Fibroblast of the aortic adventitia (primary cell): ENCODE measurements around the gene PCSK6. TPM values are rescaled to one million over a fixed set of nuclear protein-coding genes. Genes with fewer than 3 reads are reported as not detected.

Experiments used
- DNase-seq: peaks from one replicate; pipeline ENCODE4 v3.0.0-alpha.2; 2010; ENCODE audit warnings: low read depth
- H3K4me3 ChIP-seq: 2 replicates; pipeline ENCODE4 v1.5.1; 2011; ENCODE audit warnings: low read depth, mild to moderate bottlenecking, control low read depth, low read length, moderate library complexity
- CTCF ChIP-seq: IDR thresholded peaks from 2 replicates; pipeline ENCODE4 v1.5.1; 2011; ENCODE audit warnings: mild to moderate bottlenecking, low read length, control low read depth, inconsistent platforms; ENCODE audit not compliant: insufficient read depth
- total RNA-seq: library from RNA; depleted of rRNA; stranded (reverse); fragments of >200 nt; gene quantifications from 2 replicates; pipeline ENCODE4 v1.2.3, GENCODE V29; 2012; ENCODE audit warnings: low replicate concordance

PCSK6 gene
- total RNA-seq, 1 donor: 0.81 TPM

- no peak for DNase-seq
- TF ChIP-seq CTCF: no peak
- no peak overlapping the region for H3K4me3 ChIP-seq
These were observed 6.9 kb upstream of the PCSK6 start for GRCh38 chr15:101496198-101496986.

- H3K4me3 ChIP-seq: no peak overlapping the region
These were observed 6.1 kb upstream of the PCSK6 start for GRCh38 chr15:101495334-101496197.

GRCh38 chr15:101494251-101494796, 4.8 kb upstream of the PCSK6 start:
- no peak for TF ChIP-seq CTCF
- DNase-seq: no peak
- no peak overlapping the region for H3K4me3 ChIP-seq

More at GRCh38 chr15:101495334-101496197, 6.1 kb upstream of the PCSK6 start:
- no peak for TF ChIP-seq CTCF
- no peak for DNase-seq

GRCh38 chr15:101492766-101493692, 3.5 kb upstream of the PCSK6 start:
- no peak overlapping the region for H3K4me3 ChIP-seq
- DNase-seq: no peak
- TF ChIP-seq CTCF: no peak

GRCh38 chr15:101491734-101492640, 2.5 kb upstream of the PCSK6 start:
- H3K4me3 ChIP-seq: no peak overlapping the region
- TF ChIP-seq CTCF: no peak
- no peak for DNase-seq
